GM23338 (cell line): ENCODE measurements around the gene DHX30. TPM values are rescaled to one million over a fixed set of nuclear protein-coding genes. Genes with fewer than 3 reads are reported as not detected.
"Not testable (repeated sequence)": the region's sequence is repeated elsewhere in the genome, so short reads cannot be mapped to it uniquely, and the experiment has no call there.

ENCODE experiments used
- ATAC-seq: fragments of 200-7000 bp; cut with Tn5 transposase; 3 replicates; pipeline ENCODE4 v1.9.1; 2020
- DNase-seq: peaks from one replicate; pipeline ENCODE4 v3.0.0-alpha.2; 2015; ENCODE audit warnings: low spot score
- H2AFZ ChIP-seq: fragments of 200-600 bp; sonication (generic); 2 replicates; pipeline ENCODE4 v1.8.0; 2016; ENCODE audit warnings: antibody characterized with exemption, mild to moderate bottlenecking, moderate library complexity
- H3F3A ChIP-seq: fragments of 200-600 bp; sonication (generic); replicated peaks from 2 replicates; pipeline ENCODE4 v1.8.0; 2017; ENCODE audit warnings: antibody characterized with exemption, mixed run types, low read depth
- H3K27ac ChIP-seq: fragments of 200-600 bp; sonication (generic); 2 replicates; pipeline ENCODE4 v1.6.1; 2016; ENCODE audit warnings: low read depth
- H3K27me3 ChIP-seq: fragments of 200-600 bp; sonication (generic); 2 replicates; pipeline ENCODE4 v1.8.0; 2016; ENCODE audit warnings: mild to moderate bottlenecking, mixed run types, moderate library complexity; ENCODE audit not compliant: insufficient read depth
- H3K36me3 ChIP-seq: fragments of 200-600 bp; sonication (generic); 2 replicates; pipeline ENCODE4 v1.8.0; 2016; ENCODE audit warnings: mild to moderate bottlenecking; ENCODE audit not compliant: insufficient read depth
- H3K4me1 ChIP-seq: fragments of 200-600 bp; sonication (generic); 2 replicates; pipeline ENCODE4 v1.8.0; 2016; ENCODE audit warnings: mild to moderate bottlenecking, moderate library complexity; ENCODE audit not compliant: insufficient read depth
- H3K4me2 ChIP-seq: fragments of 200-600 bp; sonication (generic); 2 replicates; pipeline ENCODE4 v1.7.1; 2017; ENCODE audit warnings: mixed run types
- H3K4me3 ChIP-seq: fragments of 200-600 bp; sonication (generic); 2 replicates; pipeline ENCODE4 v1.6.1; 2016; ENCODE audit warnings: mixed run types
- H3K79me2 ChIP-seq: fragments of 200-600 bp; sonication (generic); replicated peaks from 2 replicates; pipeline ENCODE4 v1.8.0; 2017; ENCODE audit warnings: mild to moderate bottlenecking; ENCODE audit not compliant: insufficient read depth
- H3K9me2 ChIP-seq: fragments of 200-600 bp; sonication (generic); 2 replicates; pipeline ENCODE4 v1.8.0; 2017; ENCODE audit not compliant: insufficient read depth
- H4K20me1 ChIP-seq: fragments of 200-600 bp; sonication (generic); replicated peaks from 2 replicates; pipeline ENCODE4 v1.8.0; 2017; ENCODE audit warnings: mild to moderate bottlenecking; ENCODE audit not compliant: insufficient read depth
- H3K27ac Mint-ChIP-seq: 2 replicates; pipeline ENCODE4 v1.8.0; 2020; ENCODE audit warnings: inconsistent platforms, mild to moderate bottlenecking, moderate library complexity, mixed read lengths
- H3K27me3 Mint-ChIP-seq: 3 replicates; pipeline ENCODE4 v1.8.0; 2022; ENCODE audit warnings: low read depth, mild to moderate bottlenecking, moderate library complexity, mixed read lengths, inconsistent platforms; ENCODE audit not compliant: insufficient read depth, poor library complexity
- H3K36me3 Mint-ChIP-seq: 3 replicates; pipeline ENCODE4 v1.8.0; 2021; ENCODE audit warnings: low read depth, mild to moderate bottlenecking, inconsistent platforms, moderate library complexity, mixed read lengths
- H3K4me1 Mint-ChIP-seq: 3 replicates; pipeline ENCODE4 v1.8.0; 2020; ENCODE audit warnings: mild to moderate bottlenecking, inconsistent platforms, mixed read lengths
- H3K4me3 Mint-ChIP-seq: 3 replicates; pipeline ENCODE4 v1.8.0; 2021; ENCODE audit warnings: moderate library complexity, mild to moderate bottlenecking, inconsistent platforms, mixed read lengths
- H3K9me3 Mint-ChIP-seq: 3 replicates; pipeline ENCODE4 v1.8.0; 2020; ENCODE audit warnings: moderate library complexity, mild to moderate bottlenecking, inconsistent platforms, mixed read lengths
- NANOG ChIP-seq: IDR thresholded peaks from 2 replicates; pipeline ENCODE4 v1.6.1; 2016; ENCODE audit warnings: antibody characterized with exemption, borderline replicate concordance
- STAT1 ChIP-seq: IDR thresholded peaks from one replicate; pipeline ENCODE4 v1.6.1; 2016; ENCODE audit warnings: antibody characterized with exemption; ENCODE audit not compliant: unreplicated experiment
- polyA plus RNA-seq: library from polyadenylated mRNA; unstranded; fragments of >200 nt; fragmentation: Nextera tagmentation; extraction: Ambion mirVana; gene quantifications from 2 replicates; pipeline ENCODE4 v1.2.1, GENCODE V29; 2016
- total RNA-seq: library from RNA; depleted of rRNA; stranded (reverse); fragments of >200 nt; shearing (Covaris generic); gene quantifications from 2 replicates; pipeline ENCODE4 v1.2.3, GENCODE V29; 2014
- TF ChIP-seq, protein P1 (sequence below): fragments of 250-450 bp; sonication (Bioruptor Pico); IDR thresholded peaks from 2 replicates; pipeline ENCODE4 v1.5.0; 2020; ENCODE audit warnings: mild to moderate bottlenecking, moderate library complexity

DHX30 gene
- total and polyA plus RNA-seq, 2 experiments from 2014 or later, result 47.5 to 125 TPM

DNA sequence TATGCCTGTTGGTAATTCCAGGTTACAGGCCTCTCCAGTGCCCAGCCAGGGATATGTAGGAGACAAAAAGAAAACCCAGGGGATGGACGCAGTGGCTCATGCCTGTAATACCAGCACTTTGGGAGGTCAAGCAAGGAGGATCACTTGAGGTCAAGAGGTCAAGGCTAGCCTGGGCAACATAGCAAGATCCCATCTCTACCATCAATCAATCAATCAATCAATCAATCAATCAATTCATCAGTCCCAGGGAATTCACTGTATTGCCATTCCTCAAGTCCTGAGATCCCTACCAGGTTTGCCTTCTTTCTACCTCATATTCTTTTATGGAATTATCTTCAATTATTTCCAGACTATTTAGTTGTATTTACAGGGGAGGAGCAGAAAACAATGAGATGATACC, 82.2 kb downstream of the DHX30 start (continued):
- no peak for TF ChIP-seq NANOG
- TF ChIP-seq, protein P1, sequence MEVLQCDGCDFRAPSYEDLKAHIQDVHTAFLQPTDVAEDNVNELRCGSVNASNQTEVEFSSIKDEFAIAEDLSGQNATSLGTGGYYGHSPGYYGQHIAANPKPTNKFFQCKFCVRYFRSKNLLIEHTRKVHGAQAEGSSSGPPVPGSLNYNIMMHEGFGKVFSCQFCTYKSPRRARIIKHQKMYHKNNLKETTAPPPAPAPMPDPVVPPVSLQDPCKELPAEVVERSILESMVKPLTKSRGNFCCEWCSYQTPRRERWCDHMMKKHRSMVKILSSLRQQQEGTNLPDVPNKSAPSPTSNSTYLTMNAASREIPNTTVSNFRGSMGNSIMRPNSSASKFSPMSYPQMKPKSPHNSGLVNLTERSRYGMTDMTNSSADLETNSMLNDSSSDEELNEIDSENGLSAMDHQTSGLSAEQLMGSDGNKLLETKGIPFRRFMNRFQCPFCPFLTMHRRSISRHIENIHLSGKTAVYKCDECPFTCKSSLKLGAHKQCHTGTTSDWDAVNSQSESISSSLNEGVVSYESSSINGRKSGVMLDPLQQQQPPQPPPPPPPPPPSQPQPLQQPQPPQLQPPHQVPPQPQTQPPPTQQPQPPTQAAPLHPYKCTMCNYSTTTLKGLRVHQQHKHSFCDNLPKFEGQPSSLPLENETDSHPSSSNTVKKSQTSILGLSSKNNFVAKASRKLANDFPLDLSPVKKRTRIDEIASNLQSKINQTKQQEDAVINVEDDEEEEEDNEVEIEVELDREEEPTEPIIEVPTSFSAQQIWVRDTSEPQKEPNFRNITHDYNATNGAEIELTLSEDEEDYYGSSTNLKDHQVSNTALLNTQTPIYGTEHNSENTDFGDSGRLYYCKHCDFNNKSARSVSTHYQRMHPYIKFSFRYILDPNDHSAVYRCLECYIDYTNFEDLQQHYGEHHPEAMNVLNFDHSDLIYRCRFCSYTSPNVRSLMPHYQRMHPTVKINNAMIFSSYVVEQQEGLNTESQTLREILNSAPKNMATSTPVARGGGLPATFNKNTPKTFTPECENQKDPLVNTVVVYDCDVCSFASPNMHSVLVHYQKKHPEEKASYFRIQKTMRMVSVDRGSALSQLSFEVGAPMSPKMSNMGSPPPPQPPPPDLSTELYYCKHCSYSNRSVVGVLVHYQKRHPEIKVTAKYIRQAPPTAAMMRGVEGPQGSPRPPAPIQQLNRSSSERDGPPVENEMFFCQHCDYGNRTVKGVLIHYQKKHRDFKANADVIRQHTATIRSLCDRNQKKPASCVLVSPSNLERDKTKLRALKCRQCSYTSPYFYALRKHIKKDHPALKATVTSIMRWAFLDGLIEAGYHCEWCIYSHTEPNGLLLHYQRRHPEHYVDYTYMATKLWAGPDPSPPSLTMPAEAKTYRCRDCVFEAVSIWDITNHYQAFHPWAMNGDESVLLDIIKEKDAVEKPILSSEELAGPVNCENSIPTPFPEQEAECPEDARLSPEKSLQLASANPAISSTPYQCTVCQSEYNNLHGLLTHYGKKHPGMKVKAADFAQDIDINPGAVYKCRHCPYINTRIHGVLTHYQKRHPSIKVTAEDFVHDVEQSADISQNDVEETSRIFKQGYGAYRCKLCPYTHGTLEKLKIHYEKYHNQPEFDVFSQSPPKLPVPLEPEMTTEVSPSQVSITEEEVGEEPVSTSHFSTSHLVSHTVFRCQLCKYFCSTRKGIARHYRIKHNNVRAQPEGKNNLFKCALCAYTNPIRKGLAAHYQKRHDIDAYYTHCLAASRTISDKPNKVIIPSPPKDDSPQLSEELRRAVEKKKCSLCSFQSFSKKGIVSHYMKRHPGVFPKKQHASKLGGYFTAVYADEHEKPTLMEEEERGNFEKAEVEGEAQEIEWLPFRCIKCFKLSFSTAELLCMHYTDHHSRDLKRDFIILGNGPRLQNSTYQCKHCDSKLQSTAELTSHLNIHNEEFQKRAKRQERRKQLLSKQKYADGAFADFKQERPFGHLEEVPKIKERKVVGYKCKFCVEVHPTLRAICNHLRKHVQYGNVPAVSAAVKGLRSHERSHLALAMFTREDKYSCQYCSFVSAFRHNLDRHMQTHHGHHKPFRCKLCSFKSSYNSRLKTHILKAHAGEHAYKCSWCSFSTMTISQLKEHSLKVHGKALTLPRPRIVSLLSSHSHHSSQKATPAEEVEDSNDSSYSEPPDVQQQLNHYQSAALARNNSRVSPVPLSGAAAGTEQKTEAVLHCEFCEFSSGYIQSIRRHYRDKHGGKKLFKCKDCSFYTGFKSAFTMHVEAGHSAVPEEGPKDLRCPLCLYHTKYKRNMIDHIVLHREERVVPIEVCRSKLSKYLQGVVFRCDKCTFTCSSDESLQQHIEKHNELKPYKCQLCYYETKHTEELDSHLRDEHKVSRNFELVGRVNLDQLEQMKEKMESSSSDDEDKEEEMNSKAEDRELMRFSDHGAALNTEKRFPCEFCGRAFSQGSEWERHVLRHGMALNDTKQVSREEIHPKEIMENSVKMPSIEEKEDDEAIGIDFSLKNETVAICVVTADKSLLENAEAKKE (CRISPR knock-in tag), result no peak

GRCh38 chr3:47887991-47888390, 85.1 kb downstream of the DHX30 start:
- not testable (repeated sequence) for H3K79me2 ChIP-seq, H3K9me3 Mint-ChIP-seq, H3K4me2 ChIP-seq, H2AFZ ChIP-seq, H3K4me3 ChIP-seq, ATAC-seq, H3K27ac ChIP-seq, H3K4me3 Mint-ChIP-seq, H4K20me1 ChIP-seq, H3K27me3 ChIP-seq, H3F3A ChIP-seq, DNase-seq, H3K36me3 ChIP-seq, H3K9me2 ChIP-seq
- Mint-ChIP-seq H3K27me3 (peaks cover 10% of the 10 kb centered on the region), H3K27ac (peak overlapping the region; percentile 56; the same call in 1 of the 2 replicates), H3K36me3 (peaks cover 34% of the 10 kb centered on the region), H3K4me1 (peaks cover 41% of the 10 kb centered on the region)
- peaks cover 30% of the 10 kb centered on the region for H3K4me1 ChIP-seq

- Mint-ChIP-seq H3K4me1 (peaks cover 50% of the 10 kb centered on the region), H3K36me3 (peaks cover 34% of the 10 kb centered on the region), H3K9me3 (no peaks in the 10 kb centered on the region), H3K4me3 (no peak overlapping the region), H3K27ac (peak overlapping the region; percentile 50), H3K27me3 (peaks cover 10% of the 10 kb centered on the region)
- H3K27ac ChIP-seq, result no peak overlapping the region
- H3K27me3 ChIP-seq, result no peaks in the 10 kb centered on the region
- no peak overlapping the region for H2AFZ ChIP-seq
- peaks cover 41% of the 10 kb centered on the region for H3K4me1 ChIP-seq
- H3K36me3 ChIP-seq, result no peaks in the 10 kb centered on the region
- H3K4me3 ChIP-seq, result no peak overlapping the region
- no peak for ATAC-seq
- peaks cover 5% of the 10 kb centered on the region; the same call in 1 of the 2 replicates for H3F3A ChIP-seq
- no peak for DNase-seq
- H3K9me2 ChIP-seq, result peaks cover 8% of the 10 kb centered on the region
- no peaks in the 10 kb centered on the region; the same call in 1 of the 2 replicates for H4K20me1 ChIP-seq
- peak overlapping the region; percentile 65; the same call in 1 of the 2 replicates for H3K4me2 ChIP-seq
- peaks cover 9% of the 10 kb centered on the region for H3K79me2 ChIP-seq
- TF ChIP-seq NANOG (no peak), STAT1 (no peak)
Measured at GRCh38 chr3:47888986-47889757, 86.2 kb downstream of the DHX30 start.
